ENCODE data around the gene C10orf71.

The C10orf71 gene

DNA sequence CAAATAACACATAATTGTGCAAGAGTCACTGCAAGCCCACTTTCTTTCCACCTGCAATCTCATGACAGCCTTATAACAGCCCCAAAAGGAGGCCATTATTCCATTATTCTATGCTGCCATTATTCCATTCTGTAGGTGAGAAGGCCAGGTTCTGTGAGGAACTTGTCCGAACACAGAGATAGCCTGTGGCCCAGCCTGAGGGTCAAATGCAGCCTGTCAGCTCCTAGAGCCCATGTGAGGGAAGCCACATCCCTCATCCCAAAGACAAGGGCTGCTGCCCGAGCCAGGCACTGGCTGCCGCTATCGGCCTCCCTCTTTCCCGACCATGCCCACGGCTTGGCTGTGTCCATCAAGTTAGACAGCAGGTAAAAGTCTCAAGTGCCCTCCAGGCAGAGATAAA lies 24.1 kb upstream of the C10orf71 start:
- DNase-seq (ENCODE audit: low read depth): no peak

- DNase-seq (ENCODE audit: low read depth): no peak
Measured at GRCh38 chr10:49275896-49276295, 23.1 kb upstream of the C10orf71 start.

GRCh38 chr10:49276596-49276995 lies 22.4 kb upstream of the C10orf71 start:
- DNase-seq (ENCODE audit: low read depth): no peak

- DNase-seq (ENCODE audit: low read depth): no peak
Measured at GRCh38 chr10:49277973-49278372, 21.0 kb upstream of the C10orf71 start.

DNA sequence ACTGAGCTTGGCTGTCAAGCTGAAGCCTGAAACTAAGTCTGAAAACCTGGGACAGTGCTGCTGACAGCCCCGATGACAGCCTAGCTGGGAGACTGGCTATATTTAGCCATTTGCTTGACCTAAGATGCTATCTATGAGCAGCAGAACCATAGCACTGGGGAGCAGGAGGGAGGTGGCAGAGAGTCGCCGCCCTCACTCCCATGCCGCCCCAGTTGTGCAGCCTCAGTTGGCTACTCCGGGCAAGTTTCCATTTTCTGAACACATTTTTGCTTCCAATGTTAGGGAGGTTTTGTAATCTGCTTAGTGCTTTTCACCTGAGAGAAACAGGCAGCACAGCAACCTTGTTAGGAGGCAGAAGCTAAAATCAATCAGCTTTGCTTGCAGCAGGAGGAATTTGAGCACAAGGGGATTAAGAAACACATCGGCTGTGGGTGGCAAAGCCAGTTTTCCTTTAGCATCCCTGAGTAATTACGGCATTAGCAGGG lies 20.4 kb upstream of the C10orf71 start:
- DNase-seq (ENCODE audit: low read depth): no peak

DNA sequence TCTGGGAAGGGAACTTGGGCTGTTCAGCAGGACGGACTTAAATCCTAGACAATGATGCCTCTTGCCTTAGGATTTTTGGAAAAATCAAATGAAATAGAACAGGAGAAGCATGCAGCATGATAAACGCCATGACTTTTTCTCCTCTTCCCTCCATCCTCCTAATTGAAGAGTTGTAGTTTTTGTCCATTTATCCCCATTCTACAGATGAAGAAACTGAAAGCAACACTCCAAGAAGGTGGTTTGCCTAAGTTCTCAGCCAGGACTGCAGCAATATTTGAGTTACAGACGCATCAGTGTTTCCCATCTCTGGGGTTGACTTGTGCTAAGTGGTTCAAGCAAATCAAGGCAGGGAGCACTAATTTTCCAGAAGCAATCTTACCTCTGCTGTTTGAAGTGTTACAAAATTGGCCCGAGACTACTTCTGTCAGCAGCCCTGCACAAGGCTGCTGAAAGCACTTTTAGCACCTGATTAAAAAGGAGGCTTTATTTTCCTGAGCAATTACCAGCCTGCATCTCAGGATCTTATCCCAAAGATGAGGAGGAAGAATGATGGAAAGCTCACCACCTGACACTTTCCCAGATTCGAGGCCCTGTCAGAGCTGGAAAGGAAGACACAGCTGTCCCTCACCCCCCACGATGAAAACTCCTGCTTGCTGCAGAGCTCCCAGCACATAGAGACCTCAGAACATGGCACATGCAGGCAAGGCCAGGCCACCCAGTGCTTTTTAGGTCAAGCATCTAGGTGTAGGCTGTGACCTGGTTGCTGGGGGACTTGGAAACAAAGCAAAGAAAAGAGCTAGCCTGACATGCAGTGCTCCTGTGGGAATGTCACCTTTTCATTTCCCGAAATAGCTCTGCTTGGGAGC lies 19.7 kb upstream of the C10orf71 start:
- DNase-seq (ENCODE audit: low read depth): no peak

DNA sequence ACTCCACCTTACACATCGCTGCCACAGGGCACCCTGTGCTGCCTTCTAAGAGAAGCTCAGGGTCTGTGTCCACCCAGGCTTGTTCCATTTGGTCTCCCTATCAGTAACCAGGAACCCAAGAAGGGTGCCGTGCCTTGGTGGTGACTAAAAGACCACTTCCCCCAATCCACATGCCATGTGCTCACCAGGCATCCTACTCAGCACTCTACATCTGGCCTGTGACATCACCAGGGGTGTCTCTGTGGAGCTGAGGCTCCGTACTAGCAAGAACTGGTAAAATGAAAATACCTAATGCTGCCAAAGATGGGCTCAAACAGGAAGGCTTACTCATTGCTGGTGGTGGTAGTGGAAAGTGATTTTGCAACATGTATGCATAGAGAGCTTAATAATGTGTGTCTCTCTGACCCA lies 19.0 kb upstream of the C10orf71 start:
- no peak for DNase-seq (ENCODE audit: low read depth)

- DNase-seq (ENCODE audit: low read depth): no peak
Measured at GRCh38 chr10:49281461-49281860, 17.5 kb upstream of the C10orf71 start.

DNA sequence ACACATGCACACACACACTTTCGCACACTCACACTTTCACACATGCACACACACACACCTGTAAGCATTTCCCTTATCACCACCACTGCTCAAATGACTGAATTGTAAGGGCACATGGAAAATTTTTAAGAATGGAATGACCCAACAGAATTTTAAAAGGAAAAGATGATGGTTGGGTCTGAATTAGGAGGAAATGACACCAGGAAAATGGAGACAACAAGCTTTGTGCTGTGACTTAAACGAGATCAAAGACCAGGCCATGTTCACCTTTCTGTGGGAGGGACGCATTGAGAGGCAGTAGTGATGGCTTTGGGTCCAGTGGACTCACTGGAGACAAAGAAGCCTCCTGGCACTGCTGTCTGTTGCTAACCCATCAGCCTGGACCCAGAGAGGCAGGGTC lies 16.7 kb upstream of the C10orf71 start:
- DNase-seq (ENCODE audit: low read depth): no peak

- DNase-seq (ENCODE audit: low read depth): no peak
Measured at GRCh38 chr10:49282879-49283341, 16.1 kb upstream of the C10orf71 start.

GRCh38 chr10:49283491-49283890 lies 15.5 kb upstream of the C10orf71 start:
- no peak for DNase-seq (ENCODE audit: low read depth)

DNA sequence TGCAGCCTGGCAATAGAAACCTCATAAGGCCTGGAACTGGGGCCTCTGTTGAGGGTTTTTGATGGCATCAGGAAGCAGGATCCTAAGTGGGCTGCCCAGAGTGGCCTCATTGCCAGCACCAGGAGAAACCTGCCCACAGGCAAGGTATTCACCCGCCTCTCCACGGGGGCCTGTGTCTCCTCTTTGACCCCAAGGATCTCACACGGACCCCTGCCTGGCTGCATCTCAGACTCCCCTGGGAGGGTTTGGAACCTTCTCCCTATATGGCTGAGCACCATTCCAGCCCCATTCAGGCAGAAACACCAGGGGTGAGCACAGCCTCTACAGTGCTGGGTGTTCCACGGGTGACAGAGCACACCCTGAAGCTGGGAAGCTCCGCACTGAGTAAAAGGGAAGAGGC lies 14.6 kb upstream of the C10orf71 start:
- DNase-seq (ENCODE audit: low read depth): no peak

DNA sequence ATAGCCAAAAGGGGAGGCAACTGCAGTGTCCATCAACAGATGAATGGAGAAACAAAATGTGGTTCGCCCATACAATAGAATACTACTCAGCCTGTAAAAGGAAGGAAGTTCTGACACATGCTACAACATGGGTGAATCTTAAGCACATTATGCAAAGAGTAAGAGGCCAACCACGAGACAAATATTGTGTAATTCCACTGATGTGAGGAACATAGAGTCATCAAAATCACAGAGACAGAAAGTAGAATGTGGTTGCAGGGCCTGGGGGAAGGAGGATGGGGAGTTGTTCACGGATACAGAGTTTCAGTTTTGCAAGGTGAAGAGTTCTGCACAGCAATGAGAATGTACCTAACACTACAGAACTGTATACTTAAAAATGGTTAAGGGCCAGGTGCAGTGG lies 13.7 kb upstream of the C10orf71 start:
- no peak for DNase-seq (ENCODE audit: low read depth)

GRCh38 chr10:49286686-49287085 lies 12.3 kb upstream of the C10orf71 start:
- no peak for DNase-seq (ENCODE audit: low read depth)

GRCh38 chr10:49287689-49288340 lies 11.2 kb upstream of the C10orf71 start:
- DNase-seq (ENCODE audit: low read depth): no peak

- no peak for DNase-seq (ENCODE audit: low read depth)
Measured at GRCh38 chr10:49288341-49289065, 10.5 kb upstream of the C10orf71 start.

DNA sequence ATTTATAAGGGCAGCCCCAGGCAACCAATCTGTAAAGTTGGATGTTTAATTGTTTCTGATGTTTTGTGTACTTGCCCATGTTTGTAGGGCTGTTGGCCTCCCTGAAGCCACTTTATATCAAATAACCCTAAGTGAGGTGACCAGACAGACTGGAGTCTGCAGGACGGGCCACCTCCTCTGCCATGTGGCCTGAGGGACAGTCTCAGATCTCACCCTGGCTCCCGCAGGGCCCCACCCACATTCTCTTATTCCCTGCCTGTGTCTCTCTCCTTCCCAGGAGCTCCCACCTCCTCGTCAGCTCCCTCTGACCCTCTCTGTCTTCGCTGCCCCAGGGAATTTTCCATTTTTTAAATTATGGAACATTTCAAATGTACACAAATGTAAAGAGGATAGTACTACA lies 9.5 kb upstream of the C10orf71 start:
- DNase-seq (ENCODE audit: low read depth): no peak

DNA sequence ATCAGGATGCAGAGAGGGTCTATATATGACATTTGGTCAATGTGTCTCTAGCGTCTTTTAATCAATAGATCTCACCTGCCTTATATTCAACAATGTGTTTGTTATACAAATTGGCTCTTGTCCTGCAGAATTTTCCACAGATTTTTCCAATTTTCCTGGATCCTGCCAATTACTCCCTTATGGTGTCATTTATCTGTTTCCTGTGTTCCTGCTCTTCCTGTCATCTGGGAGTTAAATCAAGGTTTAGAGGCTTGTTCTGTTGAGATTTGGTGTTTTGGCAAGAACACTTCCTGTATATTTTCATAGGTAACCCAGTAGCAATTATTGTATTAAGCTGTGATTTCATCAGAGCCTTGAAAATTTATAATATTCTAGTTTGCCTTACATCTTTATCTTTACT lies 8.8 kb upstream of the C10orf71 start:
- no peak for DNase-seq (ENCODE audit: low read depth)

GRCh38 chr10:49290607-49291006 lies 8.4 kb upstream of the C10orf71 start:
- DNase-seq (ENCODE audit: low read depth): no peak

DNA sequence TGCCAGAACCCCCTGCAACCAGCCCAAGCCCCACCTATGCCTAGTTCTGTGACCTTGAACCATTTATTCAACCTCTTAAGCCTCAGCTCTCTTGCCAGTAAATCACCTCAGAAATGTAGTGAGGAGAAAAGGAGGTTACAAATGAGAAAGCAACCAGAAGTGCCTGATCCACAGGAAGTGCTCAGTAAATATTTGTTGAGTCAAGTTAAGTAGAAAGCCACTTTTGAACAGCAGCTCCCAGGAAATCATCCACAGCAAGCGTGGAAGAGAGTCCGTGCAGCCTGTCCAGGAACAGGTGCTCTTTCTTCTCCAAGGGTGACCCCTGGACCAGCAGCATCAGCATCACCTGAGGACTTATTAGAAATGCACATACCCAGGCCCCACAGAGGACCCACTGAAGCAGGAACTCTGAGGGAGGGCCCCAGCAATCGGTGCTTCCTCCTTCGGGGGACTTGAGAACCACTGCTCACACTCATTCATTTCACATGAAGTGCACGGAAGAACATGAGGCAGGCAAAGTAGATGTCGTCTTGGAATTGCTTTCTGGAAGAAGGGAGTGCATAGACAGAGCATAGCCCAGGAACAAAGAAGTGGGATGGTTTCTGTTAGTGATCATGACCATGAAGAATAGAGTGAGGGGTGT lies 6.3 kb upstream of the C10orf71 start:
- no peak for DNase-seq (ENCODE audit: low read depth)

DNA sequence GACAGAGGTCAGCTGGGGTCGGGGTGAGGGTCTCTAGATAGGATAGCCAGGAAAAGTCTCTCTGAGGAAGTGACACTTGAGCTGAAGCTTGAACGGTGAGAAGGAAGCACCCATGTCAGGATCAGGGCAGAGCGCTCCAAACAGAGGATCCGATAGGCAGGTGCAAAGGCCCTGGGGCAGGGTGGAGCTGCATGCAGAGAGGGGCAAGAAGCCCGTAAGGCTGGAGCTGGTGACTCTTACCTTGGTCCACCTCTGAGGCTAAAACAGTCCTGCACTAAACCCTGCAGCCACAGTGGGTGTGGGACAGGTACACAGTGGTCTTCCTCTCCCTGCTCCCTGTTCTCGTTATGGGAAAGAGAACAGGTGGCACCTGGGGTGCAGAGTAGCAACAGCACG lies 5.8 kb upstream of the C10orf71 start:
- DNase-seq (ENCODE audit: low read depth): no peak

- DNase-seq (ENCODE audit: low read depth): no peak
Measured at GRCh38 chr10:49294731-49295130, 4.2 kb upstream of the C10orf71 start.

Data from stimulated activated CD8-positive, alpha-beta memory T cell treated with anti-CD3 and anti-CD28 coated beads, Interleukin-4, amount 100 ng/mL, for 24 hours (primary cell).